OCI-LY7 (cell line): ENCODE results near the gene FNBP1. TPM values are rescaled to one million over a fixed set of nuclear protein-coding genes. Genes with fewer than 3 reads are reported as not detected.

Source experiments
- BruUV-seq: library from RNA; stranded (reverse); fragments of 400-500 nt; replicated peaks from 2 replicates; lab custom pipeline; 2021; lab: Mats Ljungman, UMichigan
- CTCF ChIA-PET: fragments of 300-600 bp; sonication (Branson Sonifier 250); formaldehyde crosslinking; loops from one replicate; lab custom pipeline; 2022; ENCODE audit warnings: antibody characterized with exemption; ENCODE audit not compliant: unreplicated experiment; lab: Charles Lee
- POLR2A ChIA-PET: fragments of 300-600 bp; sonication (Branson Sonifier 250); formaldehyde crosslinking; loops from one replicate; lab custom pipeline; 2022; ENCODE audit warnings: antibody characterized with exemption; lab: Charles Lee
- DNase-seq: peaks from one replicate; pipeline ENCODE4 v3.0.0-alpha.2; 2015; ENCODE audit warnings: low spot score
- H2AFZ ChIP-seq: fragments of 200-600 bp; sonication (generic), shearing (Covaris generic); 2 replicates; pipeline ENCODE4 v1.6.1; 2014; ENCODE audit warnings: mild to moderate bottlenecking, antibody characterized with exemption, low read length, moderate library complexity
- H3K27ac ChIP-seq: fragments of 200-600 bp; sonication (generic); 2 replicates; pipeline ENCODE4 v1.5.1; 2014; ENCODE audit warnings: mixed run types, low read depth, mild to moderate bottlenecking, moderate library complexity, low read length, inconsistent platforms; ENCODE audit not compliant: poor library complexity, severe bottlenecking
- H3K36me3 ChIP-seq: fragments of 200-600 bp; sonication (generic); 2 replicates; pipeline ENCODE4 v1.6.1; 2014; ENCODE audit warnings: mild to moderate bottlenecking, antibody characterized with exemption, low read length, moderate library complexity, mixed read lengths; ENCODE audit not compliant: insufficient read depth
- H3K4me1 ChIP-seq: fragments of 200-600 bp; sonication (generic); 2 replicates; pipeline ENCODE4 v1.5.1; 2014; ENCODE audit warnings: mild to moderate bottlenecking, low read length; ENCODE audit not compliant: insufficient read depth, poor library complexity, severe bottlenecking
- H3K4me2 ChIP-seq: fragments of 200-600 bp; sonication (generic); 2 replicates; pipeline ENCODE4 v1.6.1; 2014; ENCODE audit warnings: mild to moderate bottlenecking, low read length
- H3K4me3 ChIP-seq: fragments of 200-600 bp; sonication (generic); 2 replicates; pipeline ENCODE4 v1.5.1; 2014; ENCODE audit warnings: mild to moderate bottlenecking, low read depth, low read length; ENCODE audit not compliant: poor library complexity, severe bottlenecking
- H3K79me2 ChIP-seq: fragments of 200-600 bp; sonication (generic); 2 replicates; pipeline ENCODE4 v1.6.1; 2016; ENCODE audit warnings: low read depth, mild to moderate bottlenecking, low read length, moderate library complexity, mixed read lengths; ENCODE audit not compliant: insufficient read depth
- H3K9me2 ChIP-seq: fragments of 200-600 bp; sonication (generic); 2 replicates; pipeline ENCODE4 v1.6.1; 2016; ENCODE audit warnings: mild to moderate bottlenecking, low read length, mixed read lengths; ENCODE audit not compliant: insufficient read depth
- H3K9me3 ChIP-seq: fragments of 200-600 bp; sonication (generic); 2 replicates; pipeline ENCODE4 v1.6.1; 2014; ENCODE audit warnings: mild to moderate bottlenecking, mixed run types, low read length, mixed read lengths
- H4K20me1 ChIP-seq: fragments of 200-600 bp; sonication (generic); 2 replicates; pipeline ENCODE4 v1.6.1; 2014; ENCODE audit warnings: mild to moderate bottlenecking, antibody characterized with exemption, low read length, moderate library complexity, mixed read lengths; ENCODE audit not compliant: insufficient read depth
- CTCF ChIP-seq: fragments of 200-600 bp; sonication (generic); conservative IDR thresholded peaks from 2 replicates; pipeline ENCODE4 v1.5.1; 2014; ENCODE audit warnings: mild to moderate bottlenecking, antibody characterized with exemption, low read length, moderate library complexity, mixed read lengths
- EZH2phosphoT487 ChIP-seq: fragments of 200-600 bp; sonication (generic); IDR thresholded peaks from 2 replicates; pipeline ENCODE4 v1.6.1; 2018; ENCODE audit warnings: low read depth, borderline replicate concordance, mild to moderate bottlenecking, mixed run types, antibody characterized with exemption, low read length, moderate library complexity, mixed read lengths
- intact Hi-C: fragments of 100-400 bp; cut with micrococcal nuclease; formaldehyde crosslinking; loops from one replicate; pipeline ENCODE4 v1.10.0; 2022; ENCODE audit not compliant: unreplicated experiment
- total RNA-seq, 2 experiments: library from RNA; depleted of rRNA in 1 of 2; stranded (reverse); fragments of >200 nt in 1 of 2; shearing (Covaris generic) in 1 of 2; gene quantifications; 2 replicates each; pipeline ENCODE4 v1.2.3, GENCODE V29; 2014 to 2022

FNBP1 gene
- total RNA-seq, 2 experiments from 2014 or later, result 93.3 to 164 TPM

GRCh38 chr9:129962889-129963703, 79.9 kb downstream of the FNBP1 start:
- intact Hi-C loops, result loop anchor here (2.0 kb wide), 1 partner anchor 78 kb away; no protein-coding TSS in a partner anchor
- H3K36me3 ChIP-seq, result peaks cover 55% of the 10 kb centered on the region
- H3K4me2 ChIP-seq, result peak overlapping the region; percentile 78
- H3K4me3 ChIP-seq, result peak overlapping the region; percentile 60
- CTCF ChIA-PET, result no interaction called here
- peak overlapping the region; percentile 74 for H3K27ac ChIP-seq
- peaks cover 28% of the 10 kb centered on the region for H3K79me2 ChIP-seq
- H3K9me2 ChIP-seq, result no peaks in the 10 kb centered on the region
- DNase-seq, result peak; percentile 79
- TF ChIP-seq CTCF, result no peak
- TF ChIP-seq EZH2phosphoT487, result no peak
- H4K20me1 ChIP-seq, result no peaks in the 10 kb centered on the region
- no peak overlapping the region for H2AFZ ChIP-seq
- H3K9me3 ChIP-seq, result no peaks in the 10 kb centered on the region
- POLR2A ChIA-PET, result interaction anchor here (0.6 to 1.8 kb wide), 8 partner anchors 12 to 162 kb away, joined by 3 to 8 read pairs (median 4); no protein-coding TSS in a partner anchor
- BruUV-seq, result no TSS peak
- H3K4me1 ChIP-seq, result peaks cover 37% of the 10 kb centered on the region

- Histone ChIP-seq H3K27ac (peak overlapping the region; percentile 74), H3K4me3 (peak overlapping the region; percentile 60), H3K9me3 (no peaks in the 10 kb centered on the region), H2AFZ (no peak overlapping the region), H3K4me2 (peak overlapping the region; percentile 78), H3K79me2 (peaks cover 28% of the 10 kb centered on the region), H4K20me1 (no peaks in the 10 kb centered on the region), H3K36me3 (peaks cover 56% of the 10 kb centered on the region), H3K4me1 (peaks cover 37% of the 10 kb centered on the region), H3K9me2 (no peaks in the 10 kb centered on the region)
- CTCF ChIA-PET, result no interaction called here
- intact Hi-C loops, result loop anchor here (2.0 kb wide), 1 partner anchor 78 kb away; no protein-coding TSS in a partner anchor
- POLR2A ChIA-PET, result interaction anchor here (0.7 to 1.6 kb wide), 3 partner anchors 31 to 163 kb away, joined by 3 to 4 read pairs (median 4); no protein-coding TSS in a partner anchor
- DNase-seq, result no peak
- no TSS peak for BruUV-seq
- TF ChIP-seq CTCF, result no peak
- no peak for TF ChIP-seq EZH2phosphoT487
Observed at GRCh38 chr9:129962451-129962864, 80.5 kb downstream of the FNBP1 start.
